ENCODE measurements around the gene SOWAHA.

Gene SOWAHA

GRCh38 chr5:132820162-132820754 lies 7.2 kb downstream of the SOWAHA start:
- Histone ChIP-seq H4K20me1 (ENCODE audit: insufficient read depth) (no peaks in the 10 kb centered on the region), H3K4me3 (IDR thresholded peaks at IDR 0.05; ENCODE audit: insufficient read depth, low read depth, low read length) (no peak overlapping the region), H3K79me2 (ENCODE audit: insufficient read depth, low read depth) (no peaks in the 10 kb centered on the region), H3K4me2 (no peak overlapping the region), H3K27ac (no peak overlapping the region), H3K9ac (no peak overlapping the region), H3K4me1 (ENCODE audit: low read depth, poor library complexity, severe bottlenecking) (peaks cover 12% of the 10 kb centered on the region), H3K36me3 (ENCODE audit: insufficient read depth) (no peaks in the 10 kb centered on the region), H2AFZ (ENCODE audit: low read depth) (peak overlapping the region; percentile 45; the same call in 1 of the 2 replicates), H3K27me3 (ENCODE audit: insufficient read depth, low read depth) (no peaks in the 10 kb centered on the region)
- TF ChIP-seq CTCF (conservative IDR thresholded peaks at IDR 0.05; ENCODE audit: low read depth, low read length) = peak; percentile 96

- peaks cover 3% of the 10 kb centered on the region for H3K4me1 ChIP-seq (ENCODE audit: low read depth, poor library complexity, severe bottlenecking)
- no peak overlapping the region for H3K4me2 ChIP-seq
- no peak overlapping the region for H3K9ac ChIP-seq
- no peak for TF ChIP-seq CTCF (conservative IDR thresholded peaks at IDR 0.05; ENCODE audit: low read depth, low read length)
- H3K4me3 ChIP-seq (IDR thresholded peaks at IDR 0.05; ENCODE audit: insufficient read depth, low read depth, low read length) = no peak overlapping the region
- H3K27me3 ChIP-seq (ENCODE audit: insufficient read depth, low read depth) = no peaks in the 10 kb centered on the region
- H2AFZ ChIP-seq (ENCODE audit: low read depth) = no peak overlapping the region
- no peaks in the 10 kb centered on the region for H4K20me1 ChIP-seq (ENCODE audit: insufficient read depth)
- H3K36me3 ChIP-seq (ENCODE audit: insufficient read depth) = no peaks in the 10 kb centered on the region
- H3K27ac ChIP-seq = no peak overlapping the region
- H3K79me2 ChIP-seq (ENCODE audit: insufficient read depth, low read depth) = no peaks in the 10 kb centered on the region
Observed at GRCh38 chr5:132821350-132821749, 8.2 kb downstream of the SOWAHA start.

GRCh38 chr5:132821791-132822190 lies 8.7 kb downstream of the SOWAHA start:
- Histone ChIP-seq H3K4me1 (ENCODE audit: low read depth, poor library complexity, severe bottlenecking) (peaks cover 3% of the 10 kb centered on the region), H3K4me3 (IDR thresholded peaks at IDR 0.05; ENCODE audit: insufficient read depth, low read depth, low read length) (no peak overlapping the region), H4K20me1 (ENCODE audit: insufficient read depth) (no peaks in the 10 kb centered on the region), H2AFZ (ENCODE audit: low read depth) (no peak overlapping the region), H3K27me3 (ENCODE audit: insufficient read depth, low read depth) (no peaks in the 10 kb centered on the region), H3K9ac (no peak overlapping the region), H3K27ac (no peak overlapping the region), H3K4me2 (no peak overlapping the region), H3K36me3 (ENCODE audit: insufficient read depth) (no peaks in the 10 kb centered on the region), H3K79me2 (ENCODE audit: insufficient read depth, low read depth) (no peaks in the 10 kb centered on the region)
- no peak for TF ChIP-seq CTCF (conservative IDR thresholded peaks at IDR 0.05; ENCODE audit: low read depth, low read length)

GRCh38 chr5:132822650-132823480 lies 9.8 kb downstream of the SOWAHA start:
- Histone ChIP-seq H3K79me2 (ENCODE audit: insufficient read depth, low read depth) (no peaks in the 10 kb centered on the region), H3K27me3 (ENCODE audit: insufficient read depth, low read depth) (no peaks in the 10 kb centered on the region), H3K36me3 (ENCODE audit: insufficient read depth) (no peaks in the 10 kb centered on the region), H3K4me1 (ENCODE audit: low read depth, poor library complexity, severe bottlenecking) (peaks cover 3% of the 10 kb centered on the region), H2AFZ (ENCODE audit: low read depth) (no peak overlapping the region), H3K9ac (no peak overlapping the region), H3K27ac (no peak overlapping the region), H4K20me1 (ENCODE audit: insufficient read depth) (no peaks in the 10 kb centered on the region), H3K4me3 (IDR thresholded peaks at IDR 0.05; ENCODE audit: insufficient read depth, low read depth, low read length) (no peak overlapping the region), H3K4me2 (no peak overlapping the region)
- no peak for TF ChIP-seq CTCF (conservative IDR thresholded peaks at IDR 0.05; ENCODE audit: low read depth, low read length)

Measured in KMS-11 (cell line).